HG03175 (cell line): ENCODE data around the gene IMPA2.
A peak's percentile ranks its signal among the peaks of the same experiment; 100 is the strongest.

ENCODE experiments used
- ATAC-seq: cut with Tn5 transposase; IDR thresholded peaks from one replicate; pipeline ENCODE4 v1.9.1; 2021; ENCODE audit warnings: mild to moderate bottlenecking, moderate library complexity; ENCODE audit not compliant: unreplicated experiment

IMPA2 gene

GRCh38 chr18:11987527-11987926 is 6.2 kb downstream of the IMPA2 start:
- no peak for ATAC-seq

DNA sequence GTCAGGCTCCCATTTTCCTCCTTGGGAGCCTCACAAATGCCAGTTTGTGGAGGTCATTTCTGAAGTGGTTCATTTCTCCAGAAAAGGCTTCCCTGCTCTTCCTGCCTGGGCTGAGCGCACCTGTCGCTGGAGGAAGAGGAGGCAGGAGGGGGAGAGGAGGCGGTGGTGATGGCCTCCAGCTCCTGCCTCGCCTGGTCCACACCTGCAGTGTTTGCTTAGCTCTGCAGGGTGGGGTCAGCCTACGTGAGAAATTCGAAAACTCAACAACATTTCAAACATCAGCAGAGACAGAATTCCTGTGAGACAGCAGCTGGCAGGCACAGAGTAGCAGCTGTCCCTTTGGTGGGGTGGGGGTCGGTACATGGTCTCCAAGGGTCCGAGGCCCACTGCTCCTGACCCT is 7.9 kb downstream of the IMPA2 start:
- ATAC-seq, result no peak

- no peak for ATAC-seq
Observed at GRCh38 chr18:11989966-11990380, 8.7 kb downstream of the IMPA2 start.

DNA sequence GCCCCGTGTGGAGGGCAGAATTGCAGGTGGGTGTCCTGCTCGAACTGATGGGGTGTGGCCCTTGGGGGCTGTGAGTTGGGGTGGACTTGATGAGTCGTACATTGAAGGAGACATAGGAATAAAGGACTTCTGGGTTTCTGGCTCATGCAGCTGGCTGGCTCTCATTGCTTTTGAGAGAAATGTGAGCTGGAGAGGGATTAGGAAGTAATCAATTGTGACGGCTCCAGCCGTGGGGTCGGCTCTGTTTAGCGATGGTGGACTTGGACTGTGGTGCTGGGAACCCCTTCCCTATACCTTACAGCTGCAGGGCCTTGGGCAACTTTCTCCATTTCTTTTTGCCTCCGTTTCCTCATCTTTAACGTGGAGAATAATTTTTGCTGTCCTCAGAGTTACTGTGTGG is 9.2 kb downstream of the IMPA2 start:
- no peak for ATAC-seq

GRCh38 chr18:11991021-11991795 is 9.9 kb downstream of the IMPA2 start:
- ATAC-seq, result no peak

GRCh38 chr18:11992096-11992790 is 10.9 kb downstream of the IMPA2 start:
- no peak for ATAC-seq

DNA sequence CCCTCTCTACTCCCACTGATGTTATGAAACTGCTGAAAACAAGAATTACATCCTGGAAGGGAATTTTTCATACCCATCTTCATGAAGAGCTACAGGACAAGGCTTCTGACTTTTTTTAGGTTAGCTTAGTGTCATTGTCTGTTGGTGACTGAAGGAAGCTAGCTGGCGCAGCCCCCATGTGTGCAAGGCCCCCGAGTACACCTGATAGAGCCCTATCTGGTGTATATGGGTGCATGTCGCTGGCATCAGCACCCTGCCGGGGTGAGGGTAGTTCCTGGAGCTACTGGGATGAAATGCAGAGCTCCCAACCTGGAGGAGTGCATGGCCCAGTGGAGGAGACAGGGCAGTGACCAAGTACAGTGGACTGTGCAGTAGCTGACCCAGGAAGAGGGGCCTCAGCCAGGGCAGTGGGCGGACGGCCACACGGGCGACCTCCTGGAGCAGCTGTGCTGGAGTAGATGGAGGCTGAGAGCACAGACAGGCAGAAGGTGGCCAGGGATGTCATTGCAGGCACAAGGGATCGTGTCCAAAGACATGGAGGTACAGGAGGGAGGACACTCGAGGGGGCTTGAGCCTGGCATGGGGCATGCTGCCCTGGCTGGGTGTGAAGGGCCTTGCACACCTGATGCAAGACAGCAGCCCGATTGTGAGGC is 12.1 kb downstream of the IMPA2 start:
- no peak for ATAC-seq

- ATAC-seq, result no peak
Observed at GRCh38 chr18:11994336-11994702, 13.0 kb downstream of the IMPA2 start.

DNA sequence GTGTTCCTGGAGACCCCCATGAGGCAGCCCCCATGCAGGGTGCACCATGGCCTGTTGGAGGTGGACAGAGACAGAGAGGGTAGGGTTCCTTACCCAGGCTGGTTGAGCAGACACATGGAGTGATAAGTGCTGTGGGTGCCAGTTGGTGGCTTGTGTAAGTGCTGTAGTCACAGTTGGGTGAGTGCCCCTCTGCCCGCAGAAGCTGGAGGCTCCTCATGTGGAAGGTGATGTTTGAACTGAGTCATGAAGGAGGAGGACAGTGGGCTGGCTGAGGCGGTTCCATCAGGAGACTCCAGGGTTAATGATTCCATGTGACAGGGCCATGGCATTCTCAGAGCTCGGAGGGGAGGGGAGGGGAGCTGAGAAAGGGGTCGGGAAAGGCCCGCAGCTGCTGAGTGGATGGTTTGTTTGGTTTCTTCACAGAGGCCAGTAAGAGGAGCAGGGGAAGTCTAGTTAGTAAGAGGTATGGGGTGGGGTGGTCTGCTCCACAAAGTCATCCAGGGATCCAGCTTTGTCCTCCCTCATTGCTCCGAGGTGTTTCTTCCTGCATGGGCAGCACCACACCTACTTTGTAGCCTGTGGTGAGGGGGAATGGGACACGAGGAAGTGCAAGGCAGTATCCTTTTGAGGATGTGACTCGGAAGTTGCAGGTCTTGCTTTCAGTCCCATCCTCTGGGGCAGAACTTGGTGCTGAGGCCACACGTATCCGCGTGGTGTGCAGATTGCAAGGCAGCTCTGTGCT is 13.6 kb downstream of the IMPA2 start:
- no peak for ATAC-seq

GRCh38 chr18:11995445-11996189 is 14.3 kb downstream of the IMPA2 start:
- peak; percentile 80 for ATAC-seq

DNA sequence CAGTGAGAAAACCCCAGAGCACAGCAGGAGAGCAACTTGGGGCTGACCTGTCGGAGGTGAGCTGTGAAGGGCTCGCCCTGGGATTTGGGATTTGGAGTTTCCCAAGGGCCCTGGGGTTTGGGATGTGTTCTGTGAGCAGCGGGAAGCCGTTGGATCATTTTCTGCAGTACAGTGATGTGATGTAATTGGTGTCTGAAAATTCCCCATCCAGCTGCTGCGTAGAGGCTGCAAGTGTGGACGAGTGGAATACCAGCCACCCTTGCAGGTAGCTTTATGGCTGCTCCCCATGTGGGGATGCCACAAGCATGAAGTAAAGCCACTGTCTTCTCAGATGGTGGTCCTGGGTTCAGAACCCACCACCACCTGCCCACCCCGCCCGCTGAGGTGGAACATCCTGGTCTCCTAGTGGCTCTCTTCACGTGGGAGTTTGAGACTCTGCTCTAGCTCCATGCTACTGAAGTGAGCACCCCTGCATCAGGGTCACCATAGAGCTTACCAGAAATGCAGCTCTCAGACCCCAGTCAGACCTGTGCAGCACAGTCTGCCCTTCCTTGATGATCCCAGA is 15.0 kb downstream of the IMPA2 start:
- no peak for ATAC-seq

- no peak for ATAC-seq
Observed at GRCh38 chr18:11996907-11997306, 15.6 kb downstream of the IMPA2 start.

DNA sequence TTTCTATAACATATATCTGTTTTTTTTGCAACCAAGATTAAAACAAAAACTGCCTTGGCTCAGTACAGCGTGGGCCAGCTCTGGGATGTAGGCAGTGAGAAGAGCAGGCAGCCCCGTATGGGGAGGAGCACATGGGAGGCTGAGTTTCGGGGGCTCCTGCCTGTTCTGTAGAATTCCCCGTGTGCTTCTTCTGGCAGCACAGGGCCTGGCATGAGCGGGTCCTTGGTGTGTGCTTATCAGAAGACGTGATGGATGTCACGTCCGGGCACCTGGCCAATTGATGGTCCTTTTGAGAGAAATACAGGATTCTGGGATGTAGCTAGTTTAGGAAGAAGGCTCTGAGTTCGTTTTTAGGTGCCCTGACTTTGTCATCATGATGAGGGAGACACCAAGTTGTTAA is 16.2 kb downstream of the IMPA2 start:
- ATAC-seq, result no peak

DNA sequence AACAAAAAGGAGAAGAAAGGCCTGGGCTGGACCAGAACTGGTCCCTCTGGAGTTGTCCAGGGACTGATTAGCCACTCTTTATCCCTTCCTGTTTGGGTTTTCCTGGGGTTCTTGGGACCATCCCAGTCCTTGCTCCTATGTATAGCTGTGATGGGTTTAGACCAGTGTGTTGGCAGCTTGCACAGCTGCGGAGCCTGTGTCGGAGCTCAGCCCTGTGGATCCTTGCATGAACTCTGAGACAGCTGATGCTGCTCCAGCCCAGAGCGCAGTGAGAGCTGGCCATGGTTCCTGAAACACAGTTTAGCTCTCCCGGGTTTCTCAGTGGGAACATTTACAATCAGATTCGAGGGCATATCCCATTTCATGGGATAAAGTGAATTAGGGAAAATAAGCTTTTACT is 16.9 kb downstream of the IMPA2 start:
- no peak for ATAC-seq

GRCh38 chr18:11999429-11999828 is 18.1 kb downstream of the IMPA2 start:
- no peak for ATAC-seq

DNA sequence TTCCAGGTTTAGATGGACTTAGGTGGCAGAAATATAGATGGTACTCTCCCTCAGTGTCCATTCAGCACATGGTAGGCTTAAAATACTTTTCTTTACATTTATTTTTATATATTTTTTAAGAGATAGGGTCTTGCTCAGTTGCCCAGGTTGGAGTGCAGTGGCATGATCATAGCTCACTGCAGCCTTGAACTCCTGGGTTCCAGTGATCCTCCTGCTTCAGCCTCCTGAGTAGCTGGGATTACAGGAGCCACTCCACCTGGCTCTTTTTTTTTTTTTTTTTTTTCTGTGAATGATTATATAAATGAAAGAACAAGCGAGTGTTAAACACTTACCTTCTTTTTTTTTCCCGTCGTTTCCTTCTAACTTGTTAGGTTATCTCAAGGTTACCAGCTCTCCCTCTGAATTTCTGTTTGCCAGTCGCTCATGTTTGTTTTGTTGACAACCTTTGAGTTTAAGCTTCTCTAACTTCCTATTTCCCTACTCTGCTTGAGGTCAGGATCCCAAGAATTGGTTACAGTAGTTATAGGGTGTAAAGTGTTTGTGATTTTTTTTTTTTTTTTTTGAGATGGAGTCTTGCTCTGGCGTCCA is 18.9 kb downstream of the IMPA2 start:
- ATAC-seq, result no peak

DNA sequence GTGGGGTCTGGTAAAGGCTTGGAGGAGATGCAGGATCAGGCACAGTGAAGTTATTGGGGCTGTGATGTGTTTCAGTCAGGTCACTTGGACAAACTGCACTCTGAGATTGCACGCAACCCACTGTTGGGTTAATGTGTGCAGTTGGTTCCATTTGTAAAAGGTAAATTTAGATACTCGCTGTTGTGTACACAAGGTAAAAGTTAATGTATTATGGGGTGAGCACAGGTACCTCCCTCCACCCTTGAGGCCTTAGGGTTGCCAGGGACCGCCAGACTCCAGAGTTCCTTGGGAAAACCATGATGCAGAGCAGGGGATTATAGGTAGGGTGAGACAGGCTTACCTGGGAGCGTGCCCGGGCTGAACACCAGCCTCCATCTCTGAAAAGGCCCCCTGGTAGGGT is 20.1 kb downstream of the IMPA2 start:
- ATAC-seq, result no peak

GRCh38 chr18:12003894-12004293 is 22.6 kb downstream of the IMPA2 start:
- no peak for ATAC-seq

- peak; percentile 58 for ATAC-seq
Observed at GRCh38 chr18:12005538-12006487, 24.5 kb downstream of the IMPA2 start.
